Peyer's patch (tissue), 4 donors: ENCODE data around the gene PROM1.

ENCODE experiments used
- CTCF ChIP-seq, 6 experiments: fragments of 450-650 bp in 4 of 6; fragments of 200-600 bp in 2 of 6; sonication (generic) in 1 of 6; IDR thresholded peaks; one replicate each; pipeline ENCODE4 v1.5.1; 2017 to 2019; ENCODE audit warnings: antibody characterized with exemption in 6 of 6, mild to moderate bottlenecking in 3 of 6, moderate library complexity in 1 of 6
- POLR2A ChIP-seq, 2 donors: fragments of 450-650 bp; IDR thresholded peaks; one replicate each; pipeline ENCODE4 v1.5.1; 2017; ENCODE audit warnings: antibody characterized with exemption in 2 of 2, mild to moderate bottlenecking in 2 of 2, moderate library complexity in 2 of 2

GRCh38 chr4:15931451-15932210, 152.2 kb downstream of the PROM1 start:
- TF ChIP-seq CTCF (IDR thresholded peaks at IDR 0.05), result no peak
- no peak for TF ChIP-seq POLR2A (IDR thresholded peaks at IDR 0.05)
